Adipocyte (in vitro differentiated cells): ENCODE results near the gene CBLN3.
A peak's percentile ranks its signal among the peaks of the same experiment; 100 is the strongest.
"Not testable (repeated sequence)": the region's sequence is repeated elsewhere in the genome, so short reads cannot be mapped to it uniquely, and the experiment has no call there.

Source experiments
- DNase-seq: peaks from one replicate; pipeline ENCODE4 v3.0.0-alpha.2; 2015; ENCODE audit warnings: low read depth
- H3K27me3 ChIP-seq: replicated peaks from 2 replicates; pipeline ENCODE4 v1.7.0; 2013; ENCODE audit warnings: mild to moderate bottlenecking, low read length, moderate library complexity; ENCODE audit not compliant: control insufficient read depth, insufficient read depth
- H3K36me3 ChIP-seq: 2 replicates; pipeline ENCODE4 v1.7.0; 2013; ENCODE audit warnings: low read length, mild to moderate bottlenecking, moderate library complexity; ENCODE audit not compliant: control insufficient read depth, insufficient read depth, severe bottlenecking
- H3K4me1 ChIP-seq: 2 replicates; pipeline ENCODE4 v1.7.0; 2013; ENCODE audit warnings: mild to moderate bottlenecking, low read length, moderate library complexity; ENCODE audit not compliant: control insufficient read depth, insufficient read depth
- H3K4me3 ChIP-seq: 2 replicates; pipeline ENCODE4 v1.7.0; 2013; ENCODE audit warnings: mild to moderate bottlenecking, low read length, moderate library complexity
- H3K9ac ChIP-seq: 2 replicates; pipeline ENCODE4 v1.7.0; 2013; ENCODE audit warnings: mild to moderate bottlenecking, low read length, moderate library complexity
- H3K9me3 ChIP-seq: 2 replicates; pipeline ENCODE4 v1.7.0; 2013; ENCODE audit warnings: mild to moderate bottlenecking, low read length, moderate library complexity; ENCODE audit not compliant: control insufficient read depth

CBLN3 gene

GRCh38 chr14:24429395-24430142, at the start of gene CBLN3, which contains the start of gene KHNYN:
CBLN3 (minus strand) TSS chr14:24429668; CDS start chr14:24429054, 614 bp downstream.
KHNYN (plus strand) TSS chr14:24429954; CDS start chr14:24430731, 777 bp downstream.
- H3K4me3 ChIP-seq, result peak within 1 kb of the TSS; percentile 95
- peak within 1 kb of the TSS; percentile 96 for H3K9ac ChIP-seq
- H3K9me3 ChIP-seq, result no peaks in the 10 kb centered on the region
- peaks cover 56% of the 10 kb centered on the region for H3K4me1 ChIP-seq
- no peaks in the 10 kb centered on the region for H3K27me3 ChIP-seq
- DNase-seq, result peak; percentile 99
- peaks cover 21% of the 10 kb centered on the region for H3K36me3 ChIP-seq

GRCh38 chr14:24475261-24475660, 45.8 kb upstream of the CBLN3 start:
- H3K27me3 ChIP-seq, result no peaks in the 10 kb centered on the region
- DNase-seq, result no peak
- H3K4me3 ChIP-seq, result no peak overlapping the region
- H3K9me3 ChIP-seq, result no peaks in the 10 kb centered on the region
- H3K4me1 ChIP-seq, result no peaks in the 10 kb centered on the region
- H3K9ac ChIP-seq, result no peak overlapping the region
- peaks cover 6% of the 10 kb centered on the region for H3K36me3 ChIP-seq

GRCh38 chr14:24473211-24473610, 43.7 kb upstream of the CBLN3 start:
- Histone ChIP-seq H3K4me3 (no peak overlapping the region), H3K36me3 (peaks cover 6% of the 10 kb centered on the region), H3K27me3 (no peaks in the 10 kb centered on the region), H3K9ac (no peak overlapping the region), H3K4me1 (no peaks in the 10 kb centered on the region), H3K9me3 (no peaks in the 10 kb centered on the region)
- no peak for DNase-seq

GRCh38 chr14:24470450-24470849, 41.0 kb upstream of the CBLN3 start:
- not testable (repeated sequence) for H3K27me3 ChIP-seq, H3K4me1 ChIP-seq, H3K9me3 ChIP-seq, H3K9ac ChIP-seq, H3K36me3 ChIP-seq, DNase-seq, H3K4me3 ChIP-seq

- DNase-seq, result no peak
These were observed 36.3 kb upstream of the CBLN3 start for GRCh38 chr14:24465805-24466204.

GRCh38 chr14:24465368-24465767, 35.9 kb upstream of the CBLN3 start:
- no peaks in the 10 kb centered on the region for H3K36me3 ChIP-seq
- H3K9ac ChIP-seq, result no peak overlapping the region
- no peaks in the 10 kb centered on the region for H3K9me3 ChIP-seq
- DNase-seq, result no peak
- no peaks in the 10 kb centered on the region for H3K27me3 ChIP-seq
- H3K4me1 ChIP-seq, result no peaks in the 10 kb centered on the region
- no peak overlapping the region for H3K4me3 ChIP-seq

More at GRCh38 chr14:24465805-24466204, 36.3 kb upstream of the CBLN3 start:
- Histone ChIP-seq H3K4me3 (no peak overlapping the region), H3K9me3 (no peaks in the 10 kb centered on the region), H3K27me3 (no peaks in the 10 kb centered on the region), H3K4me1 (no peaks in the 10 kb centered on the region), H3K36me3 (no peaks in the 10 kb centered on the region), H3K9ac (no peak overlapping the region)

- Histone ChIP-seq H3K27me3 (no peaks in the 10 kb centered on the region), H3K36me3 (no peaks in the 10 kb centered on the region), H3K4me3 (no peak overlapping the region), H3K4me1 (no peaks in the 10 kb centered on the region), H3K9ac (no peak overlapping the region), H3K9me3 (no peaks in the 10 kb centered on the region)
- DNase-seq, result no peak
These were observed 34.7 kb upstream of the CBLN3 start for GRCh38 chr14:24463884-24464785.

GRCh38 chr14:24463017-24463883, 33.8 kb upstream of the CBLN3 start:
- H3K9me3 ChIP-seq, result no peaks in the 10 kb centered on the region
- H3K9ac ChIP-seq, result no peak overlapping the region
- DNase-seq, result no peak
- no peak overlapping the region for H3K4me3 ChIP-seq
- no peaks in the 10 kb centered on the region for H3K36me3 ChIP-seq
- H3K4me1 ChIP-seq, result no peaks in the 10 kb centered on the region
- no peaks in the 10 kb centered on the region for H3K27me3 ChIP-seq

GRCh38 chr14:24461336-24461735, 31.9 kb upstream of the CBLN3 start:
- DNase-seq, result no peak
- no peaks in the 10 kb centered on the region for H3K9me3 ChIP-seq
- H3K36me3 ChIP-seq, result peaks cover 3% of the 10 kb centered on the region
- no peaks in the 10 kb centered on the region for H3K27me3 ChIP-seq
- H3K9ac ChIP-seq, result no peak overlapping the region
- H3K4me3 ChIP-seq, result no peak overlapping the region
- H3K4me1 ChIP-seq, result no peaks in the 10 kb centered on the region

GRCh38 chr14:24459331-24459730, 29.9 kb upstream of the CBLN3 start:
- Histone ChIP-seq H3K27me3 (no peaks in the 10 kb centered on the region), H3K9ac (no peak overlapping the region), H3K9me3 (no peaks in the 10 kb centered on the region), H3K4me3 (no peak overlapping the region), H3K36me3 (peaks cover 3% of the 10 kb centered on the region), H3K4me1 (no peaks in the 10 kb centered on the region)
- DNase-seq, result no peak
